HG02852 (cell line): ENCODE measurements around the gene LARP4B.

Experiments
- ATAC-seq: cut with Tn5 transposase; IDR thresholded peaks from one replicate; pipeline ENCODE4 v1.9.1; 2021; ENCODE audit warnings: mild to moderate bottlenecking, moderate library complexity; ENCODE audit not compliant: unreplicated experiment

LARP4B gene

GRCh38 chr10:836782-837181, 94.7 kb downstream of the LARP4B start:
- no peak for ATAC-seq

DNA sequence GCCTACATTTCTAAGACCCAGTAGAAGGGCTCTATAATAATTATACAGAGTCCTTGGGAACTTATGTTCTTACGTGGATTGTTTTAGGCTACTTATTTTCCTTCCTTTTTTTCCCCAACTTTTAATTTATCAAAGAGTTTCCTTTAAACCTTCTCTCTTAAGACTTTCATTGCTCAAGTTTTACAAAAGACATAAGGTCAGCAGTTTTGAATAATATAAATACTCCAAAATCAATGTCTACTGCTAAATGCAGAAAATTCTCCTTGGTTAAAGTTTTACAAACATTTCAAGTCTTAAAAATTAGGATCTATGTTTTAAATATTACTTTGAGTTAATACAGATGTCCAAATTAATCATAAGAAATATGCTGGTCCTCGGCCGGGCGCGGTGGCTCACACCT, 97.0 kb downstream of the LARP4B start:
- ATAC-seq = no peak

DNA sequence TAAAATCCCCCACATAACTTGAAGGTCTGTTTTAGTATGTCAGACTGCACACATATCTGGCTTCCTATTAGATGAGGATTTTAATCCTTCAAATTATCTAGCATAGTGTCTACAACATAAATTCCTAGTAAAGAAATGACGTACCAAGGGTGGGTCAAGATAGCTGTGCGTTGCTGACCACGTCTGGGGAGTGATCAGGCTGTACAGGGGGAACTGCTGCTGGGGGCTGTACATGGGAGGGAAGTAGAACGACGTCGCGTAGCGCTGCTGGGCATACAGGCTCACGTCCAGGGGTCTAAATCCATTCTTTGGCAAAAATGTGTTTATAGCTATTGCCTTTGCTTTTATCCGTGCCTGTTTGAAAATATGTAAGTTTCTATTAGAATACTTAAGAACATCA, 102.3 kb downstream of the LARP4B start:
- ATAC-seq = no peak

DNA sequence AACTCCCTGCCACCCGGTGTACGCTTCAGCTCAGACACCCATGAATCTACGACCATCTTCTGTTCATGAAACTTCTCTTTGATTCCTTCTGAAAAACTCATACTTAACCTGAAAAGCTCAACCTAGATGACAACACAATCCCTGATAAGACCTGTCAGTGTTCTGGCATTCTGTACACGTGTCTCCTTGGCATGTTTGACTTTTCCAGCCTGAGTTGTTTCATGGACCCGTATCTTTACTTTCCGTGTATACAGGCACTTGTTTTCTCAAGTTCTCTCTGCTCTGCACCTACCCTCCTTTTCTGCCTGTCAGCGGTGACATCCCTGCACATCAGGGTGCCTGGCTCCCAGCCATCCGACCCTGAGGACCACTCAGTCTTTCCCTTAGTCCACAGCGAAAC, 103.3 kb downstream of the LARP4B start:
- ATAC-seq = no peak

GRCh38 chr10:824946-825345, 106.6 kb downstream of the LARP4B start:
- no peak for ATAC-seq

GRCh38 chr10:824497-824896, 107.0 kb downstream of the LARP4B start:
- no peak for ATAC-seq

DNA sequence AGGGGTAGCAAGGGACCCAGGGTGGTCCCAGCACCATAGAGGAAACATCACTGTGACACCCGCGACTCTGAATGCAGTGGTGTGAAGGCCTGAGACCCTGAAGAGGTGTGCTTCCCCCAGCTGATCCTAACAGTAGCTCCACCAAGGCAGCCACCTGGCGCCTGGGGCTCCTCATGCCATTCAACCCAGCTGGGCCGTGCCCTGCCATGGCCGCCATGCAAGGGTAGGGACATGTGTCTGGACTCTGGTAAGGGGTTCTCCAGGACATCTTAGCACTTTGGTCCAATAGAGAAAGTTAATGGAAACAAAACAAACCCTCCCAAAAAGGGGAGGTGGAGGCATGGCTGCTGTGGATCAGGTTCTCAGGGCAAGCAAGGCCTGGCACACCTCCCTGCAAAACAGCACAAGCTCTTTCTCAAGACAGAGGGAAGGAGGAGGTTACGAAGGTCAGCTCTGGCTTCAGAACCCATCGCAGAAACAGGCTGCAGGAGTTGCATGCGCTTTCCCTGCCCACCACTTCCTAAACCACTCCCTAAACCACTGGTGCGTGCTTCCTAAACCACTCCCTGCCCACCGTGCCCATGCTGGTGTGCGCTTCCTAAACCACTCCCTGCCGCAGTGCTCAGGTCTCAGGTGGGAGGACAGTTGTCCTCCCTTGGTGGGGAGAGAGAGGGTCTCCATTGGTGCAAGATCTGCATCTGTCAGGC, 108.7 kb downstream of the LARP4B start:
- no peak for ATAC-seq

DNA sequence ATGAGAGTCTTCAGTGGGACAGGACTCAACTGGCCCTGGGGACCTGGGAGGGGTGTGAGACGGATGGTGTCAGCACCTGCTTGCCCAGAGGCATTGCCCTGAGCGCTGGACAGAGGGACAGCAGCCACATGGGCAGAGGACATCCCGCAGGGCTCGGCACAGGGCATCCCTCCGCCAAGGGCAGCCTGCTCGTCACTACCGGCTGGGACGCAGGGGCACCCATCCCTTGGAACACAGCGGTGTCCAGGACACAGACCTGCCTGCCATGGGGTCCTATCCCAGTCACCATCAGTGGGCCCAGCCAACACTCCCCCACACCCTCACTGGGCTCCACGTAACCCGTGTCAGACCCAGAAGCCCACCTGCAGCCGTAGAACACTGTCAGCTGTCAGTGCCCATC, 109.3 kb downstream of the LARP4B start:
- ATAC-seq = no peak

DNA sequence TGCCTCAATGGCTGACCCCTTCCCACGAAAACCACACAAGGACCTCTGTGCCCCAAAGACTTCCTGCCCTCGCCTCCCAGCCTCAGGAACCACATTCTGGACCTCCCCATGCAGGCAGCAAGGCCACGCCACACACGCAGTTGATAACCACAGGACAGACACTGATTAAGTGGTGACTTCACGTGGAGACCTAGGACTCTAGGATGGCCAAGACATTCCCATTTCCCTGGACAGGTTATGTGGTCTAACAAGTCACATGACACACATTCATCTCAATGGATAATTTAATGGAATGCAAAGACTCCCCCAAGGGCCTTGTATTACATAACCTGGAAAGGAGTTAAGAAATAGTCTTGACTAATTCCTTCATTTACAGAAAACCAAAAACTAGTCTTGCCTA, 110.2 kb downstream of the LARP4B start:
- no peak for ATAC-seq

GRCh38 chr10:819816-820215, 111.7 kb downstream of the LARP4B start:
- no peak for ATAC-seq

DNA sequence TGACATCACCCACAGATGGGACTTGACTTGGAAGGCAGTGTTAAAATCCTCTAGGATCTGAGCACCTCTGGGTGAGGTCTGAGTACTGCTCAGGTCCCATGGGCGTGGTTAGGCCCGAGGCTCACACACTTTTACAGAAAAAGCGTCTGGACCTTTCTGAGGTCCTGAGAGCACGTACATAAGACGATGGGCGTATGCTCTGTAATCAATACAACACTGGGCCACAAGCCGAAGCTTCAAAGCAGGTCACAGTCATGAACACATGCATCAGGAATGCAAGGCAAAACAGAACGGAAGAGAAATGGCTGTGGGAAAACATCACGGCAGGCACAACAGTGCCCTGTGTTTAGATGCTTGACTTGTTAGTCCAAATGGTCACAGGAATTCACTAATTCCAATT, 112.2 kb downstream of the LARP4B start:
- no peak for ATAC-seq

DNA sequence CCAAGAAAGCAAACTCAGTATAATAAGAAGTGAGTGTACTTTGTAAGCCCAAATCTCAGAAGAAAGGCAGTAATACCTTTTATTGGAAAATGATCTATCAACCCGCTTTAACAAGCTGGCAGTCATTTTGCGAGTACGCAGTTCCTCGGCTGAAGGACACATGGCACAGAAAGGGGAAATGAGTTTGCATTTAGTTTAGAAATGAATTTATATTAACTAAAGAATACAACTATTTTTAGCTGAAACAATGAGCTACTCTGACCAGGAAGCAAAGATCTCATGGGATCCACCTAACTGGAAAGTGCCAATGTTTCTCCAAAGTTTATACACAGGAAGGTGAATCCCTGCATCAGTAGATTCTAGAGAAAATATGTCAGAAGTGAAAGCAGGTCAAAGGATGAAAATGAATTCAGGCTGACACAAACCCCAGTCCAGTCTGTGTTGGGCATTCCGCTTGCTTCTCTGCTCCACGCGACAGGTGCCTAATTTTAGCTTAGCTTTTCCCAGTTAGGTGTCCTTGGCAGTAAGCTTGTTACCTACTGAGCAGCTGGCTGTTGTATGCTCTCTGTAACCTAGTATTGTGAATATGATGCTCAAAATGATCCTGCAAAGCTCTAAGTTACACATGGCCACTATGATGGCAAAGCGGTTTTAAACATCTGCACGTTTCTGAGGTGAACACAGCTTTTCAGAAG, 112.8 kb downstream of the LARP4B start:
- ATAC-seq = no peak

- ATAC-seq = no peak
Observed at GRCh38 chr10:818010-818409, 113.5 kb downstream of the LARP4B start.

- ATAC-seq = no peak
Observed at GRCh38 chr10:817371-817770, 114.1 kb downstream of the LARP4B start.

DNA sequence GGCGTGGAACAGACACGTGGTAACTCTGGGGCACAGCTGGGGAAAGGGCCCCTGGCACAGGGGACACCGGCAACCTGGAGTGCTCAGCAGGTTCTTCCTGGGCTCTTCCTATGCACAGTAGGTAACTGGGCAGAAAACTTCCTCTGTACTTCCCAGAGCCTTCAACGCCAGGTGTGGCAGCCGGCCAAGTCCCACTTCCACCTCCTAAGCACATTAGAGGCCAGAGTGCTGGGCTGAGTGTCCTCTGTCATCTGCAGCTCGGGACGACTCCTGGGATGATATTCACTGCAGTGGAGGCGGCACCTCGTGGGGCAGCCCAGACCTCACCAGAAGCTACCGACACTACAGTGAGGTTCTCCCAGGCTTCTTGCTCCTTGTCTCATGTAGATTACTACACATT, 114.5 kb downstream of the LARP4B start:
- no peak for ATAC-seq

DNA sequence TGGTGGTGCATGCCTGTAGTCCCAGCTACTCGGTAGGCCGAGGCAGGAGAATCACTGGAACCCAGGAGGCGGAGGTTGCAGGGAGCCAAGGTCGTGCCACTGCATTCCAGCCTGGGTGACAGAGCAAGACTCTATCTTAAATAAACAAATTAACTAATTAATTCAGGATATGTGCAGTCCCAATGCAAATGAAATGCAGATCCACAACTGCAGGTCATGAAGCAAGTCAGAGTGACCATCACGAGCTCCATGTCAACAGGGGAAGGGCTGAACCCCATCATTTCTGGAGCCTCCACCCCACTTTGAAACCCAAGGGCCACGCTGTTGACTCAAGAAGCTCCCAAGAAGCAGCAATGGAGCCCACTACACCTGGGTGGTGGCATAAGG, 115.4 kb downstream of the LARP4B start:
- ATAC-seq = no peak

DNA sequence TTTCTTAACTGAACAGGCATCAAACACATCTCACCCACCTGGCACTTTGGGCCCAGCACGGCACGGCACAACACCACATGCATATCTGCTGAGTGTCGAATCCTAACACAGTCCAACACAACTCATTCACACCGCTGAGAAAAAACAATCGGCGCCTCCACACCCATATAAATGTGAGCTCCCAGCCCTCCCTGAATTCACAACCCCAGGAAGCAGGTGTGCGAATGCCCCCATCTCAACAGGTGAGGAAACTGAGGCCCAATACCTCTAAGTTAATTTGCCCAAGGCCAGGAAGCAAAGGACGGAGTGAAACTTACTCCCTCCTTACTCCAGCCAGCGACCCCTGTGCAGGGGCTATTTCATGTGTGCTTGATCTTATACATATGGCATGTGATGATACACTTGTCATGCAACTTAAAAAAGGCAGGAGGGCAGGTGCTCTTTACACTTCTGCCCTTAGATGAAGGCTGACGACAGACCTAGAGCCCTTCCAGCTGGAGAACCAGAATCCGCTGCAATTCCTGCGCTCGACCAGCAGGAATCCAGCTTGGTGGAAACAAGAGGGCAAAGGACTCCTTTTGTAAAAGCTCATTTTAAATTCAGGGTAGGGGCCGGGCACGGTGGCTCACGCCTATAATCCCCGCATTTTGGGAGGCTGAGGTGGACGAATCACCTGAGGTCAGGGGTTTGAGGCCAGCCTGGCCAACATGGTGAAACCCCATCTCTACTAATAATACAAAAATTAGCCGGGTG, 116.0 kb downstream of the LARP4B start:
- no peak for ATAC-seq

DNA sequence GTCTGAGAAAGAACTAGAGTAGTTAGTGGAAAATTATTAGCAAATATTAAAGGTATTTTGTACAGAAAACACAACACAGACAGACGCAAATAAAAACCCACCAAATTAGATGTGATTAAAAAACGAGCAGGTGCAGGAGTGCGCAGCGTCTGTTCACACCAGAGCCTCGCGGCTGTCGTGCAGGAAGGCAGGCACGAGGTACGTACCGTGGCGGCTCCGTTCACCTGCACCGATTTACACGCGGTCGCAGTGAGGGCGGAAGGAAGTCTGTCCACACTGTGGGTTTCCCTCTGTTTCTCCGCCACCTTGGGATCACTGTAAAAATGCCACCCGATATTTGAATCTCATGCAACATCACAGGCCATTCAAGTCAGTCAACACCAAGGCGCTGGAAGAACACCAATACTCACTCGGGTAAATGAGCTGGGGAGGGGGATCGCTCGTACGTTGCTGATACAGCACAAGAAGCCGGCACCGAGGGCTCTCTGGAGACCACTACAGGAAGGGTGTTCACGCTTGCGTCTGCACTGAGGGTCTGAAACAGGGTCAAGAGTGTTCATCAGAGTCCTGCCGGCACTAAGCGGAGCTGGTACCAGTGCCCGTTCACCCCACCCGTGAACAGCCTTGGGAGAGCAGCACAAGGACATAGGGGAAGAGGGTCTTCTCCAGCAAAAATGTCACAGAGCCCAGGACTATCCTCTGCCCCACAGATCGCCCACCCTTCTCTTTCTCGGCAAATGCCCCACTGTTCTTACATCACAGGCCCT, 116.8 kb downstream of the LARP4B start:
- no peak for ATAC-seq

- no peak for ATAC-seq
Observed at GRCh38 chr10:813286-813685, 118.2 kb downstream of the LARP4B start.

DNA sequence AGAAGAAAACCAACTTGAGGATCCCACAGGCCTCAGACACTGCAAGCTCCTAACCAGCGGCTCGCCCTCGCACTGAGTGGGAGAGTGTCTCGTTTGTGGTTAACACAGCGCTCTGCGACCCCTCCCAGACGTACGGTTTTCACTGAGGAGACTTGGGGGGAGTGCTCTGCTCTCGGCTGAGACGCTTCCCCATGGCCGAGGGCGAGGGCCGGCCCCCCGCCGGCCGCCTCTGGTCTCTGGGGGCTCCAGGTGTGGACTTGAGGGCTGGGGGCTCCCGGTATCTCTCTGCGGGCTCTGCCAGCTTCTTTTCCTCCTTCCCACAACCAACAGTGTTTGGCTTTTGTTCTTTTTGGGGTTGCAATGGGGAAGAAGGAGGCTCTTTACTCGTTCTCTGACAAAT, 118.7 kb downstream of the LARP4B start:
- no peak for ATAC-seq
